Measurements from ENCODE around the gene AIMP1.

The AIMP1 gene

GRCh38 chr4:106312377-106312776 is 4.0 kb upstream of the AIMP1 start:
- TF ChIP-seq EZH2 (IDR thresholded peaks at IDR 0.05; ENCODE audit: borderline replicate concordance, low read depth, low read length, severe bottlenecking): no peak
- TF ChIP-seq CTCF (IDR thresholded peaks at IDR 0.05; ENCODE audit: borderline replicate concordance, extremely low read depth, low read length, poor library complexity, severe bottlenecking): no peak
- H3K4me1 ChIP-seq (ENCODE audit: insufficient read depth, low read length): peaks cover 24% of the 10 kb centered on the region
- no peak overlapping the region for H3K9ac ChIP-seq (ENCODE audit: low read depth, low read length)
- H4K20me1 ChIP-seq (ENCODE audit: insufficient read depth, low read length): no peaks in the 10 kb centered on the region
- no peaks in the 10 kb centered on the region for H3K9me3 ChIP-seq (ENCODE audit: insufficient read depth, low read length, severe bottlenecking)
- peaks cover 44% of the 10 kb centered on the region for H3K79me2 ChIP-seq (ENCODE audit: insufficient read depth, low read length)
- no peak overlapping the region for H3K4me2 ChIP-seq (ENCODE audit: insufficient read depth, low read length)
- no peak overlapping the region for H3K27ac ChIP-seq (ENCODE audit: low read length)
- DNase-seq: no peak
- peaks cover 7% of the 10 kb centered on the region; the same call in 1 of the 2 replicates for H3K36me3 ChIP-seq (ENCODE audit: insufficient read depth, low read length)
- no peak overlapping the region for H3K4me3 ChIP-seq (ENCODE audit: low read depth in 1 of 2, low read length in 2 of 2)
- H2AFZ ChIP-seq (ENCODE audit: low read depth, low read length): no peak overlapping the region
- ATAC-seq (ENCODE audit: insufficient read depth, low read depth): no peak
- H3K27me3 ChIP-seq (ENCODE audit: insufficient read depth, low read length, poor library complexity): no peaks in the 10 kb centered on the region

- peaks cover 7% of the 10 kb centered on the region; the same call in 1 of the 2 replicates for H3K36me3 ChIP-seq (ENCODE audit: insufficient read depth, low read length)
- no peak overlapping the region for H3K4me2 ChIP-seq (ENCODE audit: insufficient read depth, low read length)
- no peak overlapping the region for H3K9ac ChIP-seq (ENCODE audit: low read depth, low read length)
Observed at GRCh38 chr4:106312997-106313522, 3.3 kb upstream of the AIMP1 start.

GRCh38 chr4:106314960-106315359 is 1.4 kb upstream of the AIMP1 start:
- ATAC-seq (ENCODE audit: insufficient read depth, low read depth): no peak

More at GRCh38 chr4:106312997-106313522, 3.3 kb upstream of the AIMP1 start:
- no peaks in the 10 kb centered on the region for H4K20me1 ChIP-seq (ENCODE audit: insufficient read depth, low read length)
- no peaks in the 10 kb centered on the region for H3K27me3 ChIP-seq (ENCODE audit: insufficient read depth, low read length, poor library complexity)
- H3K9me3 ChIP-seq (ENCODE audit: insufficient read depth, low read length, severe bottlenecking): no peaks in the 10 kb centered on the region
- H3K4me1 ChIP-seq (ENCODE audit: insufficient read depth, low read length): peaks cover 31% of the 10 kb centered on the region
- no peak for TF ChIP-seq EZH2 (IDR thresholded peaks at IDR 0.05; ENCODE audit: borderline replicate concordance, low read depth, low read length, severe bottlenecking)
- TF ChIP-seq CTCF (IDR thresholded peaks at IDR 0.05; ENCODE audit: borderline replicate concordance, extremely low read depth, low read length, poor library complexity, severe bottlenecking): no peak
- no peak for ATAC-seq (ENCODE audit: insufficient read depth, low read depth)
- peaks cover 51% of the 10 kb centered on the region for H3K79me2 ChIP-seq (ENCODE audit: insufficient read depth, low read length)
- no peak overlapping the region for H3K27ac ChIP-seq (ENCODE audit: low read length)
- no peak for DNase-seq
- no peak overlapping the region for H2AFZ ChIP-seq (ENCODE audit: low read depth, low read length)
- H3K4me3 ChIP-seq (ENCODE audit: low read depth in 1 of 2, low read length in 2 of 2): no peak overlapping the region

More at GRCh38 chr4:106314960-106315359, 1.4 kb upstream of the AIMP1 start:
- Histone ChIP-seq H3K4me2 (ENCODE audit: insufficient read depth, low read length) (peak overlapping the region; percentile 91), H3K9me3 (ENCODE audit: insufficient read depth, low read length, severe bottlenecking) (no peaks in the 10 kb centered on the region), H3K4me1 (ENCODE audit: insufficient read depth, low read length) (peaks cover 43% of the 10 kb centered on the region), H4K20me1 (ENCODE audit: insufficient read depth, low read length) (no peaks in the 10 kb centered on the region), H3K36me3 (ENCODE audit: insufficient read depth, low read length) (no peaks in the 10 kb centered on the region; the same call in none of the 2 replicates), H3K79me2 (ENCODE audit: insufficient read depth, low read length) (peaks cover 70% of the 10 kb centered on the region), H3K27ac (ENCODE audit: low read length) (peak overlapping the region; percentile 99), H2AFZ (ENCODE audit: low read depth, low read length) (peak overlapping the region; percentile 98), H3K9ac (ENCODE audit: low read depth, low read length) (peak overlapping the region; percentile 92), H3K4me3 (ENCODE audit: low read depth in 1 of 2, low read length in 2 of 2) (peak overlapping the region; percentile 96 to 97; a peak in 3 of 4 replicates), H3K27me3 (ENCODE audit: insufficient read depth, low read length, poor library complexity) (no peaks in the 10 kb centered on the region)
- no peak for DNase-seq
- TF ChIP-seq CTCF (IDR thresholded peaks at IDR 0.05; ENCODE audit: borderline replicate concordance, extremely low read depth, low read length, poor library complexity, severe bottlenecking) (no peak), EZH2 (IDR thresholded peaks at IDR 0.05; ENCODE audit: borderline replicate concordance, low read depth, low read length, severe bottlenecking) (no peak)
